ENCODE data around the gene ZNF853. TPM values are rescaled to one million over a fixed set of nuclear protein-coding genes. Genes with fewer than 3 reads are reported as not detected.

Gene ZNF853
- total RNA-seq, 2 donors from 2014 or later, result 16.5 to 17.2 TPM

GRCh38 chr7:6652446-6653011, 37.1 kb downstream of the ZNF853 start:
- no peak for DNase-seq (ENCODE audit: low spot score)
- intact Hi-C loops (cut with DNase I), result no loop called here
- peaks cover 0 to 35% of the 10 kb centered on the region in 2 donors for H3K36me3 ChIP-seq
- H3K27ac ChIP-seq, result no peak overlapping the region
- no peaks in the 10 kb centered on the region for H3K9me3 ChIP-seq
- 96% methylated on average over 74 of the region's 75 CpGs for WGBS
- H3K27me3 ChIP-seq (replicated peaks; ENCODE audit: insufficient read depth), result no peaks in the 10 kb centered on the region
- H3K4me3 ChIP-seq, result no peak overlapping the region
- no peaks in the 10 kb centered on the region for H3K4me1 ChIP-seq (replicated peaks)
- TF ChIP-seq POLR2AphosphoS5 (IDR thresholded peaks at IDR 0.05) (no peak), POLR2A (IDR thresholded peaks at IDR 0.05) (no peak), CTCF (IDR thresholded peaks at IDR 0.05) (no peak)

GRCh38 chr7:6653071-6654003, 37.9 kb downstream of the ZNF853 start:
- H3K4me1 ChIP-seq (replicated peaks), result no peaks in the 10 kb centered on the region
- intact Hi-C loops (cut with DNase I), result no loop called here

GRCh38 chr7:6654113-6654841, 38.9 kb downstream of the ZNF853 start:
- TF ChIP-seq POLR2A (IDR thresholded peaks at IDR 0.05) (no peak), POLR2AphosphoS5 (IDR thresholded peaks at IDR 0.05) (no peak), CTCF (IDR thresholded peaks at IDR 0.05) (no peak)
- no peaks in the 10 kb centered on the region for H3K27me3 ChIP-seq (replicated peaks; ENCODE audit: insufficient read depth)
- H3K4me3 ChIP-seq, result no peak overlapping the region
- no peaks in the 10 kb centered on the region for H3K9me3 ChIP-seq
- WGBS, result 94% methylated on average over 89 of the region's 94 CpGs
- H3K27ac ChIP-seq, result no peak overlapping the region
- no peak for DNase-seq (ENCODE audit: low spot score)
- intact Hi-C loops (cut with DNase I), result no loop called here
- peaks cover 0 to 35% of the 10 kb centered on the region in 2 donors for H3K36me3 ChIP-seq
- H3K4me1 ChIP-seq (replicated peaks), result no peaks in the 10 kb centered on the region

More at GRCh38 chr7:6653071-6654003, 37.9 kb downstream of the ZNF853 start:
- 93% methylated on average over 125 of the region's 146 CpGs for WGBS
- Histone ChIP-seq H3K36me3 (peaks cover 0 to 35% of the 10 kb centered on the region in 2 donors), H3K4me3 (no peak overlapping the region), H3K27me3 (replicated peaks; ENCODE audit: insufficient read depth) (no peaks in the 10 kb centered on the region), H3K27ac (no peak overlapping the region), H3K9me3 (no peaks in the 10 kb centered on the region)
- no peak for DNase-seq (ENCODE audit: low spot score)
- TF ChIP-seq POLR2AphosphoS5 (IDR thresholded peaks at IDR 0.05) (no peak), POLR2A (IDR thresholded peaks at IDR 0.05) (no peak), CTCF (IDR thresholded peaks at IDR 0.05) (no peak)

- TF ChIP-seq POLR2AphosphoS5 (IDR thresholded peaks at IDR 0.05) (no peak), CTCF (IDR thresholded peaks at IDR 0.05) (no peak), POLR2A (IDR thresholded peaks at IDR 0.05) (no peak)
- DNase-seq (ENCODE audit: low spot score), result no peak
- H3K9me3 ChIP-seq, result no peaks in the 10 kb centered on the region
- no peaks in the 10 kb centered on the region for H3K27me3 ChIP-seq (replicated peaks; ENCODE audit: insufficient read depth)
- H3K27ac ChIP-seq, result no peak overlapping the region
- no peak overlapping the region for H3K4me3 ChIP-seq
- 94% methylated on average over 48 of the region's 48 CpGs for WGBS
- H3K4me1 ChIP-seq (replicated peaks), result no peaks in the 10 kb centered on the region
- peaks cover 0 to 35% of the 10 kb centered on the region in 2 donors for H3K36me3 ChIP-seq
- intact Hi-C loops (cut with DNase I), result no loop called here
Observed at GRCh38 chr7:6654842-6655610, 39.6 kb downstream of the ZNF853 start.

Measured in prostate gland (tissue), 2 donors.